Ovary (tissue), 9 donors: ENCODE results near the gene NRTN. TPM values are rescaled to one million over a fixed set of nuclear protein-coding genes. Genes with fewer than 3 reads are reported as not detected.

ENCODE experiments used
- DNase-seq, 5 donors: peaks; one replicate each; pipeline ENCODE4 v3.0.0-alpha.2; 2019 to 2020
- H3K27ac ChIP-seq, 2 donors: fragments of 200-600 bp; one replicate each; pipeline versions ENCODE4 v1.5.1 to v1.8.0; 2019 to 2022
- H3K27me3 ChIP-seq: fragments of 200-600 bp; one replicate; pipeline ENCODE4 v1.8.0; 2022
- H3K36me3 ChIP-seq: fragments of 200-600 bp; sonication (generic); one replicate; pipeline ENCODE4 v1.5.1; 2019
- H3K4me1 ChIP-seq: one replicate; pipeline ENCODE4 v1.8.1; 2013; ENCODE audit warnings: mild to moderate bottlenecking, moderate library complexity; ENCODE audit not compliant: insufficient read depth
- H3K4me3 ChIP-seq: fragments of 200-600 bp; sonication (generic); one replicate; pipeline ENCODE4 v1.5.1; 2017
- H3K9me3 ChIP-seq, 2 donors: fragments of 200-600 bp in 1 of 2; sonication (generic) in 1 of 2; one replicate each; pipeline versions ENCODE4 v1.5.1 to v1.8.1; 2013 to 2019; ENCODE audit warnings: mild to moderate bottlenecking in 1 of 2, moderate library complexity in 1 of 2
- CTCF ChIP-seq, 3 donors: fragments of 450-650 bp in 2 of 3; fragments of 200-600 bp in 1 of 3; IDR thresholded peaks; one replicate each; pipeline versions ENCODE4 v1.5.1 to v1.8.0; 2016 to 2022; ENCODE audit warnings: antibody characterized with exemption in 3 of 3, mild to moderate bottlenecking in 1 of 3
- EP300 ChIP-seq: sonication (generic); formaldehyde crosslinking; IDR thresholded peaks from one replicate; pipeline ENCODE4 v1.6.1; 2017; ENCODE audit warnings: antibody characterized with exemption
- POLR2A ChIP-seq: fragments of 450-650 bp; IDR thresholded peaks from one replicate; pipeline ENCODE4 v1.6.1; 2017; ENCODE audit warnings: antibody characterized with exemption, mild to moderate bottlenecking, moderate library complexity
- WGBS, 3 donors: extraction: QIAGEN DNeasy Blood & Tissue Kit in 1 of 3; methylation state at CpG; one replicate each; pipeline versions ENCODE4 v1.1.5 to v1.1.7; 2013 to 2017; 5-methylcytosine and 5-hydroxymethylcytosine counted together
- intact Hi-C, 4 donors: fragments of 100-400 bp; cut with DNase I; formaldehyde crosslinking; loops; one replicate each; pipeline versions ENCODE4 v1.11.0 to v1.15.1; 2022 to 2023
- polyA plus RNA-seq, 2 donors: library from polyadenylated mRNA; stranded (reverse); fragments of 200-250 nt in 1 of 2; fragments of 350-450 nt in 1 of 2; fragmentation: Illumina TruSeq in 1 of 2; extraction: RNeasy Lipid Tissue Mini Kit (QIAGEN cat#74804) in 1 of 2; gene quantifications; one replicate each; pipeline ENCODE4 v1.2.3, GENCODE V29; 2013 to 2014
- total RNA-seq, 7 donors: library from RNA; depleted of rRNA in 2 of 7; stranded (reverse); fragments of >200 nt in 2 of 7; fragmentation: NEBNext Ultra II Directional in 3 of 7; extraction: Animal tissue kit (Norgen Biotek cat#: 25700) in 3 of 7; gene quantifications; one replicate each; pipeline versions ENCODE4 v1.1.0 to v1.2.4, GENCODE V29; 2016 to 2023
- donor health status: DM: no; HTN: no; CAD: no; lungs with moderate emphysema.
- donor health status: DM: no; HTN: no; CAD: no.
- donor health status: Bipolar disorder and iron deficiency.
- donor health status: DM: yes; HTN: yes; CAD: no.
- donor health status: DM: no; HTN: no; CAD: no.
- donor health status: DM: yes; HTN: yes; CAD: no.

The NRTN gene
- total and polyA plus RNA-seq, 9 donors = 0.11 to 2.8 (median 0.65) TPM; not detected in 4

GRCh38 chr19:5808120-5808816 is 3.4 kb downstream of the NRTN start:
- H3K27me3 ChIP-seq = no peaks in the 10 kb centered on the region
- WGBS, 3 donors = 82 to 89% (median 83%) methylated on average over 19 to 21 of the region's 21 CpGs
- no peak for DNase-seq
- intact Hi-C loops = loop anchor here in 1 of 4 donors (10.0 kb wide), 1 partner anchor 87 kb away; no protein-coding TSS in a partner anchor
- H3K4me1 ChIP-seq = peaks cover 2% of the 10 kb centered on the region
- H3K36me3 ChIP-seq = no peaks in the 10 kb centered on the region
- TF ChIP-seq POLR2A (no peak), EP300 (no peak), CTCF (IDR thresholded peaks at IDR 0.05) (no peak)
- H3K9me3 ChIP-seq = no peaks in the 10 kb centered on the region
- no peak overlapping the region for H3K4me3 ChIP-seq
- no peak overlapping the region for H3K27ac ChIP-seq

- intact Hi-C loops = loop anchor here in 1 of 4 donors (10.0 kb wide), 1 partner anchor 86 kb away; no protein-coding TSS in a partner anchor
- Histone ChIP-seq H3K4me3 (no peak overlapping the region), H3K4me1 (no peaks in the 10 kb centered on the region), H3K9me3 (no peaks in the 10 kb centered on the region), H3K27ac (no peak overlapping the region), H3K36me3 (no peaks in the 10 kb centered on the region), H3K27me3 (no peaks in the 10 kb centered on the region)
- no peak for DNase-seq
- WGBS, 3 donors = 86 to 90% (median 87%) methylated on average over 9 of the region's 9 CpGs
- TF ChIP-seq EP300 = no peak
- no peak for TF ChIP-seq POLR2A
- no peak for TF ChIP-seq CTCF (IDR thresholded peaks at IDR 0.05)
Measured at GRCh38 chr19:5809053-5809452, 4.2 kb downstream of the NRTN start.

- TF ChIP-seq POLR2A = no peak
- intact Hi-C loops = loop anchor here in 1 of 4 donors (10.0 kb wide), 1 partner anchor 85 kb away; no protein-coding TSS in a partner anchor
- no peak for DNase-seq
Measured at GRCh38 chr19:5809469-5809868, 4.6 kb downstream of the NRTN start.

GRCh38 chr19:5811117-5811516 is 6.2 kb downstream of the NRTN start:
- H3K36me3 ChIP-seq = no peaks in the 10 kb centered on the region
- DNase-seq = no peak
- H3K9me3 ChIP-seq = no peaks in the 10 kb centered on the region
- WGBS, 3 donors = 81 to 90% (median 85%) methylated on average over 4 of the region's 4 CpGs
- no peak for TF ChIP-seq POLR2A
- TF ChIP-seq EP300 = no peak
- TF ChIP-seq CTCF (IDR thresholded peaks at IDR 0.05) = no peak
- H3K27me3 ChIP-seq = no peaks in the 10 kb centered on the region
- H3K4me1 ChIP-seq = no peaks in the 10 kb centered on the region
- no peak overlapping the region for H3K27ac ChIP-seq
- H3K4me3 ChIP-seq = no peak overlapping the region
- intact Hi-C loops = no loop called here

More at GRCh38 chr19:5809469-5809868, 4.6 kb downstream of the NRTN start:
- Histone ChIP-seq H3K27ac (no peak overlapping the region), H3K4me3 (no peak overlapping the region), H3K4me1 (no peaks in the 10 kb centered on the region), H3K27me3 (no peaks in the 10 kb centered on the region), H3K36me3 (no peaks in the 10 kb centered on the region), H3K9me3 (no peaks in the 10 kb centered on the region)
- 55 to 69% (median 66%) methylated on average over 10 of the region's 10 CpGs for WGBS, 3 donors

- Histone ChIP-seq H3K36me3 (no peaks in the 10 kb centered on the region), H3K9me3 (no peaks in the 10 kb centered on the region), H3K27ac (no peak overlapping the region), H3K4me3 (no peak overlapping the region), H3K27me3 (no peaks in the 10 kb centered on the region), H3K4me1 (no peaks in the 10 kb centered on the region)
- intact Hi-C loops = no loop called here
- DNase-seq = no peak
- TF ChIP-seq CTCF (IDR thresholded peaks at IDR 0.05) (no peak), POLR2A (no peak), EP300 (no peak)
- 58 to 68% (median 60%) methylated on average over 9 of the region's 9 CpGs for WGBS, 3 donors
Measured at GRCh38 chr19:5814123-5814851, 9.4 kb downstream of the NRTN start.
